GM18498 (cell line): ENCODE measurements around the gene CA5A.
"Not testable (repeated sequence)": the region's sequence is repeated elsewhere in the genome, so short reads cannot be mapped to it uniquely, and the experiment has no call there.

ENCODE experiments used
- ATAC-seq: cut with Tn5 transposase; IDR thresholded peaks from one replicate; pipeline ENCODE4 v1.9.1; 2021; ENCODE audit warnings: mild to moderate bottlenecking, moderate library complexity; ENCODE audit not compliant: unreplicated experiment

The CA5A gene

DNA sequence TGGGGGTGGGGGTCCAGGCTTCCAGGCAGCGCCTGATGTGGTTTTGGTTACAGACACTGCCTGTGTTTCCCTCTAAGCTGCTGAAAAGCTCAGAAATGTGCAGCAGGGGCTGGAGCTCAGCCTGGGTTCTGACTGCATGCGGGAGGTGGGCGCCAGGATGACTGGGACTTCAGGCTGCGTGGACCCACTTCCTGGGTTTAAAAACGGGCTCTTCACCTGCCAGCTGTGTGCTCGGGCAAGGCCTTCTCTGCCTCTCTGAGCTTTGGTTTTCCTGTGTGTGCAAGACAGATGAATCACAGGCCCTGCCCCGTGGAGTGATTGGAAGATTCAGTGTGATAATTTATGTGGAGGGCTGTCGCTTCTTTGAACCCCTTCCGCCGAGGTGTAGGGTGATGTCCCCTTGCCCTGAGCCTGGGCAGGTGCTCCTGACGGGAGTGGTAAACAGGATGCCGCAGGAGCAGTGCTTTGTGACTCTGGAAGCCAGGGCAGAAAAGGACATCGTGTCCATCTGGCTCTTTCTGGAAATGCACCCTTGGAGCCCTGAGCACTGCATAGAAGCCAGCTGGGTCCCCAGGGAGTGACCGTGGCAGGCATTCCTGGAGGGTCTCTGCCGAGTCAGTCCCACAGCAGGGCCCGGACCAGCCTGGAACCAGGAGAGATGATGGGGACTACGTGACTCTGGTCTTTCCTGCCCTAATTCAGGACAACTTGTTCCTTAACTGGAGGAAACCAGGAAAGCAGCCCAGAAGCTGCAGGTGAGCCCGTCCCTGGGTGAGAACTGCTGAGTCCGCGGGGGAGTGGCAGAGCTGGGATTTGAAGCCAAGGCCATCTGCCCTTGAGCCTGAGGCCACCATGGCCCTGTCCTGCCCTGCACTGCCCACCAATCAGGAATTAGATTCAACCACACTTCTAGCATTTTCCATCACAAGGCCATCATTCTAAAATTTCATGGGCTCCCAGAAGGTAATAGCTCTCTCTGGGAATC lies 38.5 kb downstream of the CA5A start:
- ATAC-seq = no peak

DNA sequence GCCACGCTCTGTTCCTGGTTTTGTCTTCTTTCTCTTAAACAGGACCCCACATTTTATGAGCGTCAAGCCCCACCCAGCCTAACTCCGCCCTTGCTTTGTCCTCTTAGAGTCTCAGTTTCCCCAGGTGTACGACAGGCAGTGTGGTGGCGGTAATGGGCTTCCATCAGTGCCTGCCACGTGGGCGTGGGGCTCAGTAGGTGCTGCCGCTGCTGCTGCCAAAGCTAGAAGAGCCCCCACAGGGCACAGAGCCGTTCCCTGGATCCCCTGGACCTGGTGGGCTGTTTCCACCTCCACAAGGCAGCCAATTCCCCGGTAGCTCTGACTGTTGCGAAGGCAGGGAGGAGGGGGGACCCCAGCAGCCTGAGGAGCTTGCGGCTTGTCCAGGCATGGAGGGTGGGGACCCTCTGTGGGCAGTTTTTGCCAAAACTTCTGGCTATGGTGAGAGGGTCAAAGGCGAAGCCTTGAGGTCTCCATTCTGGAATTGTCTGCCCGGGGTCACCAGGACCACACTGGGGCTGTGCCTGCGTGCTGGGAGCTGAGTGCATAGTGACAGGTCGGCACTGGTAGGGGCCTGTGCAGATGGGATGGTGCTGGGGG lies 39.3 kb downstream of the CA5A start:
- ATAC-seq = not testable (repeated sequence)

DNA sequence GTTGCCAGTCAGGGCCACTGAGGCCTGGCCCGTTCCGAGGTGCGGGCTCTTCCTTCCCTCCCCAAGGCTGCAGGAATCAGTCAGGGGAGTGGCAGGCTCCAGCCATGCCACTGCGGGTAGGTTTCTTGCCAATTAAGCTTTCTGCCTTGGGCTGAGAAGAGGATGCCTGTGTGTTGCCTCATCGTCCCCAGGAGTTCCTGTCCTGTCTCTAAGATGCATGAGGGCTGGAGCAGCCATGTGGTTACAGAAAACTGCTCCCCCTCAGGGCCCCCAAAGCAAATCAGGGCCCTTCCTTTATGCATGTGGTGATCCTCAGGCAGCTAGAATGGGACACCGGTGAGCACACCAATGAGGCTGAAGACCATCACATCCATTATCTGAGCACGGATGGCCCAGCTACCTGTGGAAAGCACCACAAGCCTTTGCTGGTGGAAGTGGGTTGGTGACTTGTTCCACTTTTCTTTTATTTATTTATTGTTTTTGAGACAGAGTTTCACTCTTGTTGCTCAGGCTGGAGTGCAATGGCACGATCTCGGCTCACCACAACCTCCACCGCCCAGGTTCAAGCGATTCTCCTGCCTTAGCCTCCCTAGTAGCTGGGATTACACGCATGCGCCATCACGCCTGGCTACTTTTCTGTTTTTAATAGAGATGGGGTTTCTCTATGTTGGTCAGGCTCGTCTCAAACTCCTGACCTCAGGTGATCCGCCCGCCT lies 40.0 kb downstream of the CA5A start:
- not testable (repeated sequence) for ATAC-seq

DNA sequence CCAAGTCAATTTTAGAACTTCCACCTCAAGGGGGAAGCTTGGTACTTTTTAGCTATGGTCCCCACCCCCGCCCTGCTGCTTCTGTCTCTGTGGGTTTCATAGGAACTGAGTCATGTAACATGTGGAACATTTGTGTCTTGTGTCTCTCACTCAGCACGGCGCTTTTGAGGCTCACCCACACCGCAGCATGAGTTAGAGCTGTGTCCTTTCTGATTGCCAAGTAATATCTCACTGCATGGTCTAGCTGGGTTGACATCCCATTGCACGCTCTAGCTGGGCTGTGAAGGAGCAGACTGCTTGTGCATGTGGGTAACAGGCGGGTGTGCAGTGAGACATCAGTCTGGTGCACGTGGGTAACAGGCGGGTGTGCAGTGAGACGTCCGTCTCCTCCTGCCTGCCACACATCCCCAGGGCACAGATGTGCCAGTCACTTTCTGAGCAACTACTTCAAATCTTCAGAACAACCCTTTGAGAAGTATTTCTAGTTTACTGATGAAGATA lies 40.6 kb downstream of the CA5A start:
- ATAC-seq = no peak

DNA sequence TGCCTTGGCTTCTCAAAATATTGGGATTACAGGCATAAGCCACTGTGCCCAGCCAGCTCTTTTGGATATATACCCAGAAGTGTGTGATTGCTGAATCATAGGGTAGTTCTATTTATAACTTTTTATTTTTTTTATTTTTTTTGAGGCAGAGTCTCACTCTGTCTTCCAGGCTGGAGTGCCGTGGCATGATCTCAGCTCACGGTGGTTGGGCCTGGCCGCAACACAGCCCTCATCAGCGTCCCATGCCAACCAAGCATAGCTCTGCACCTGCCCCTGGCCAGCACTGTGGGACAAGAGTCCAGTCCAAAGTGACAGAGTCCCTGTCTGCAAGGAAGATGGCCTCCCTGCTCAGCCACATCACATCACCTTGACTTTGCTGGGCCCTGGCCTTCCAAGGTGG lies 42.3 kb downstream of the CA5A start:
- ATAC-seq = not testable (repeated sequence)

DNA sequence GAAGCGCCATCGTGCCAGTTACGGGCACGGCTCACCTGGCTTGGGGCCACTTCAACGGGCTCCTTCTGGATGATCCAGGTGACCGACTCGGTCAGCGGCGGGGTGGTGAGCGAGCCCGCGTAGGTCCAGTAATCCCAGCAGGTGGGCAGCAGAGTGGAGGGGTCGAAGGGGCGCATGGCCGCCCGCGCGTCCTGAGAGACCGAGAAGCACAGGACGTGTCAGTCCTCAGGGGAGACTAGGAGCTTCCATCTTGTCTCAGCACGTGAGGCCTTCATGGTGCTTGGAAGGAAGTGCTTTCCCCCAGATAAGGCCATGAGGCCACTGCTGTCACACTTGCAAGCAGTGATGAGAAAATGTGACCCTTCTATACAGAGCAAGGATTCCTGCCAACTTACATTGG lies 44.6 kb downstream of the CA5A start:
- ATAC-seq = no peak

DNA sequence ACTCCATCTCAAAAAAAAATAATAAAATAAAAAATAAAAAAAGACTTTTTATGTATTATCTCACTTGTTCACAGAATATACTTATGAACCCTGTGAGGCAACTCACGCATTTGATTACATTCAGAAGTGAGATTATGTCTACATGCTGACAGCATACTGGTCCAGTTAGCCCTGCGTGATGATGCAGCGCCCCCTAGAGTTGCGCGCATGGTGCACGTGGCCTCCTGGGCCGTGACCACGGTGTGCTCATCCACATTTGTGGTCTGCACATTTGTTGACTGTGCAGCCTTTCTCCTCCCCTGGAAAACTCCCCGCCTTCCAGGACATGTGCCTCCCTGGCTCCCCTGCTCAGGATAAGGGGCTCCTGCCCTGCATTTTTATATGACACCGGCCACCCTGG lies 46.6 kb downstream of the CA5A start:
- ATAC-seq = not testable (repeated sequence)

DNA sequence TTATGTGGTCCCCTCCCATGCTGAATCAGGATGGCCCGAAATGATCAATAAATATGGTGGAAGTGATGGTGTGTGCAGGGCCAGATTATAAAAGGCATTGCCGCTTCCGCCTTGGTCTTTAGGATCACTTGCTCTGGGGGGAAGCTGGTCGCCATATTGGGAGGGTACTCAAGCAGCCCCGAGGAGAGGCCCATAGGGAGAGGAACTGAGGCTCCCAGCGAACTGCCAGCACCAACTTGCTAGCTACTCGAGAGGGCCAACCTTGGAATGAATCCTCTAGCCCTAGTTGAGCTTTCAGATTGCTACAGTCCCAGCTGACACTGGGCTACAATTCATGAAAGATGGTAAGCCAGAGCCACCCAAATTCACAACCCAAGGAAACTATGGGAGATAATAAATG lies 48.0 kb downstream of the CA5A start:
- not testable (repeated sequence) for ATAC-seq

DNA sequence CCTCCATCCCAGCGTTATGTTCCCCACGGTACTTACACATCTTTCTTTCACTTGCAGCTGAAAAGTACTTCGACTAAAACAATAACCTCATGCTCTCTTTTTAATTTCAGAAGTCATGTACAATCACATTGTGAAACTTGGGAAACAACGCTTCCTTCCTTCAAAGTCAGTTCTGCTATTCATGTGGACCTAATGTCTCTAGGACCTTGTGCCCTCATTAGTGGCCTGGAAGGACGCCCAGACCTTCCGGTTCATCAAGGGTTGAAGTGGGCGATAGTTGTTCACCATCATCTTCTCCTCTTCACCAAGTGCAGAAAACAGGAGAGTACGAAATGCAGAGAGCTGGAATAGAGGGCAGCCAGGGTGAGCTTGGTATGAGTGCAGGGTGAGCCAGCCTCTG lies 48.4 kb downstream of the CA5A start:
- ATAC-seq = not testable (repeated sequence)

DNA sequence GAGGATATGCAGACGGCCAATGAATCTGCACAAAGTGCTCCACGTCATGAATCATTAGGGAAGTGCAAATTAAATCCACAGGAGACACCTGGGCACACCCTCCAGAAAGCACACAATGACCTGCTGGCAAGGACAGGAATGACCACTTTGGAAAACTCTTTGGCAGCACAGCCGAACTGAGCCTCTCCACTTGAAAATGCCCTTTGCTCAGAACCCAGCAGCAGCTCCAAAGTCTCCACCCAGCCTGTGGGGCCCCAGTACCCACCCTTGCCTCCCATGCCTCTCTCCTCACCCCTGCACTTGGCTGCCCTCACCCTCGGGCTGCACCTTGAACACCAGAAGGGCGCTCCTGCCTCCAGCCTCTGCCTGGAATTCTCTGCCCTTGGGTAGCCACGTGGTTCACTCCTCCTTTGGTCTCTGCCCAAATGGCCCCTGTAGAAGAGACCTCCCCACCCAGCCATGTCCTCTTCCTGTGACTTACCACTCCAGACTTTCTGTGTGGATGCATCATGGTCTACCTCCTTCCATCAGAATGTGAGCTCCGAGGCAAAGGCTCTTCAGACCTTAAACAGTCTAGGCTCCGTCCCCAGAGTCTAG lies 50.9 kb downstream of the CA5A start:
- not testable (repeated sequence) for ATAC-seq

DNA sequence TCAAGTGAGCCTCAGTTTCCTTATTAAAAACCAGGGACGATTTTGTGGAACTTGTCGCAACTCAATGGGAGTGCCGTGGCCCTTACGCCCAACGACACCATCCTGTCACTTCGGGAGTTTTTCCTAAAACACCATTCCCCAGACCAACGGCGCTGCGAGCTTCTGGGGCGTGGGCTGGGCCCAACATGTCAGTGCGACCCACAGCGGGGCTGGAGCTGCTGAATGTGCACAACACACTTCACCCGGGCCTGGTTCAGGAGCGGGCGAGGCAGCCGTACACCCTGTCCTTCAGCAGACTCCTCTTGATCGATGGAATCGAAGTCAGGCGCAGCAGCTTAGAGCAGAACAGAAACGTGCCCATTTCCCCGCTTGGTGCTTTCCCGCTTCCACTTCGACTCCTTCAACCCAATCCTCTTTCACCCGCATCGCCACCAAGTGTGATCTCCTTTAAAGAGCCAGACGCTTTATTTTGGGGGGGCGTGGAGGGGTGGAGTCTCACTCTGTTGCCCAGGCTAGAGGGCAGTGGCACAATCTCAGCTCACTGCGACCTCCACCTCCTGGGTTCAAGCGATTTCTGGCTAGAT lies 53.8 kb downstream of the CA5A start:
- no peak for ATAC-seq

DNA sequence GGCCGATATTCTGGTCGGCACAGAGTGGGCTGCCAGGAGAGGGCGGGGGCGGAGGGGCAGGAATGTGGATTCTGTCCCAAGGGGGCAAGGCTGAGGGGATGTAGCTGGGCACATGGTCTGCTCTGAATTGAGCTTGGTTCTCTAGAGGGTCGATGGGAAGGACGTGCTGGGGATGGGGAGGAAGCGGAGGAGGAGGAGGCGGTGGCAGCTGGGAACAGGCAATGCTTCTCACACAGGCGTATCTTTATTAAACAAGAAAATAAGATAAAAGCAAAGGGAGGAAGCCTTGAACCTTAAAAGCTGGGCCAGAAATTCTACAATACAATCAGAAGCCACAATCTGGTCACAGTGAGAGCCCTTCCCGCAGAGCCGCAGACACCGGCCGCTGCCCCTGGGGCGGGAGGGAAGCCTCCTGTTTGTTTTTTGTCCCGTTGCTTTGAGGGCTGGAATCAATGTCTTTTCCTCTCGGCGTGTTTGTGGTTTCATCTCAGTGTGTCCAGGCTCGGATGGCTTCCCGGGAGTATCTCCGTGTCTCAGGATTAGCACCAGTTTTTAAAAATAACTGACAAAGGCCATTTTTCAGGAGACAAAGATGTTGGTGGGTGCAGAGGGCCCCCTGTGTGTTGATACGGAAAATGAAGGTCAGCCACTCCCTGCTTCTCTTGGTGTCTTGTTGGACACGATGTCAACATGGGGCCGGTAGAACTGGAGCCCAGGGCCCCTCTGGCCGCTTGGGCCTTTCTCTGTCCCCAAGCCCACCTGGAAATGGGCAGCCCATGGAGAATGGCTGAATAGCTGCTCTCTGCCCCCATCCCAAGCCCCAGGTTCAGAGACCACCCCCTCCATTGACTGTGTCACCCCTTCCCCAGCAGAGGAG lies 54.8 kb downstream of the CA5A start:
- ATAC-seq = no peak

DNA sequence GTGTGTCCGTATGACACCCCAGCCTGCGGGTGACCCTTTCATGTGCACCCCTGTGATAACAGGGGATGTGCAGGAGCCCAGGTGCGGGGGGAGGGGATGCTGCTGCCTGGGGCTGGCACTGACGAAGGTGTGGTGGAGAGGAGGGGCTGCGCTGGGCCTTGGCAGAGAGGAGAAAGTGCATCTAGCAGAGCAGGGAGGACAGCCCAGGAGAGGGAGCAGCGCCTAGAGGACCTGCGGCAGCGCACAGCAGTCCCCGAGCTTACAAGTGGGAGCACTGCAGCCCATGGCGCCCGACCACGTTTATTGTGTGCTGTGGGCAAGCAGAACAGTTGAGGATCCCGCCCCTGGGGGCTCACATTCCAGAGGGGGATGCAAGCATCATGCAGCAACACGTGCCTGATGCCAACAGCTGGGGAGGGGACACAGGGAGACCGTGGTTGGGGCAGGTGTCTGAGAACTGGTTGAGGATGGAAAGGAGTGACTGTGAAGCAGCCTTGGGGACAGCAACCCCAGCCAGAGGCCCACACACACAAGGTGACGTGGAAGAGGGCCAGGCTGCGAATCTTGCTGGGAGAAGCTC lies 56.1 kb downstream of the CA5A start:
- no peak for ATAC-seq

DNA sequence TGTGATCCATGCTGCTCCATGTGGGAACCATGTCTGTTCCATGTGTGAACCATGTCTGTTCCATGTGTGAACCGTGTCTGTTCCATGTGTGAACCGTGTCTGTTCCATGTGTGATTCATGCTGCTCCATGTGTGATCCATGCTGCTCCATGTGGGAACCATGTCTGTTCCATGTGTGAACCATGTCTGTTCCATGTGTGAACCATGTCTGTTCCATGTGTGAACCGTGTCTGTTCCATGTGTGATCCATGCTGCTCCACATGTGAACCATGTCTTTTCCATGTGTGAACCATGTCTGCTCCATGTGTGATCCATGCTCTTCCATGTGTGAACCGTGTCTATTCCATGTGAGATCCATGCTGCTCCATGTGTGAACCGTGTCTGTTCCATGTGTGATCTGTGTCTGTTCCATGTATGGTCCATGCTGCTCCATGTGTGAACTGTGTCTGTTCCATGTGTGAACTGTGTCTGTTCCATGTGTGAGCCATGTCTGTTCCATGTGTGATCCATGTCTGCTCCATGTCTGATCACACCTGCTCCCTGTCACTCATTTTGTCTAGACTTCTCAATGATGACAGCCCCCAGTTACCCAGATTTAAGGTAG lies 56.8 kb downstream of the CA5A start:
- ATAC-seq = not testable (repeated sequence)

DNA sequence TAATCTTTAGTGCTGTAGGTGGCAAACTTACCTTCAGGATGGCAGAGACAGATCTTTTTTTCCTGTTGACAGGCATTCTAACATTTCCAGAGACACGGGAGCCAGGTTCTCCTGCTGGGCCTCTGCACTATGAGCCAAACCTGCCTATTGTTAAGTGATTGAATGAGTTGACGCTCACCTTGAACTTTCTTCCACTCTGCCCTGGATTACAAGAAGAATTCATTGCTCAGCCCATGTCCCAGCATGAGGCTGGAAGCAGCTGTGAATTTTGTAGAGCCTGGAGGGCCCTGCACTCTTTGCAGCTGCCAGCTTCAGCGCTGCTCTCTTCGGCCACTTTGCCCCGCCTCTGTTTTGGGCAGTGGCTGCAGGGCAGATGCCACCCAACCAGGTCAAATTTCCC lies 57.6 kb downstream of the CA5A start:
- no peak for ATAC-seq

DNA sequence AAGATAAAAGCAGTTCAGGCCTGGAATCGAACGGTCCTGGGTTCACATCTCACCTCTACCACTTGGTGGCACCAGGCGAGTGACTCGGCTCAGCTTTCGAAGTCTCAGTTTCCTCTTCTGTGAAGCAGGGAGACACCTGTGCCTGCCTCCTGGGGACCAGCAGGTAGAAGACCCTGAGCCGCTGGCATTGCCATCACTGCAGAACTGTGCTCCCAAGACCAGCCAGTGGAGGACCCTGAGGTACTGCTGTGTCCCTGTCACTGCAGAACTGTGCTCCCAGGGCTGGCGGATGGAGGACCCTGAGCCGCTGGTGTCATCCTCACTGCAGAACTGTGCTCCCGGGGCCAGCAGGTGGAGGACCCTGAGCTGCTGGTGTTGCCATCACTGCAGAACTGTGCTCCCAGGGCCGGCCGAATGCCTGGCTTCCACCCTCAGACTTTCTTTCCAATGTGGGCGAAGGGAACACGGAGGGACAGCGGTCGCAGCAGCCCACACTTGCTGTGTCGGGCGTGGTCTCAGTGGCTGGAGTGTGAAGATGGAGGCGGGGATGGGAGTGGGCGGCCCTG lies 58.3 kb downstream of the CA5A start:
- no peak for ATAC-seq

DNA sequence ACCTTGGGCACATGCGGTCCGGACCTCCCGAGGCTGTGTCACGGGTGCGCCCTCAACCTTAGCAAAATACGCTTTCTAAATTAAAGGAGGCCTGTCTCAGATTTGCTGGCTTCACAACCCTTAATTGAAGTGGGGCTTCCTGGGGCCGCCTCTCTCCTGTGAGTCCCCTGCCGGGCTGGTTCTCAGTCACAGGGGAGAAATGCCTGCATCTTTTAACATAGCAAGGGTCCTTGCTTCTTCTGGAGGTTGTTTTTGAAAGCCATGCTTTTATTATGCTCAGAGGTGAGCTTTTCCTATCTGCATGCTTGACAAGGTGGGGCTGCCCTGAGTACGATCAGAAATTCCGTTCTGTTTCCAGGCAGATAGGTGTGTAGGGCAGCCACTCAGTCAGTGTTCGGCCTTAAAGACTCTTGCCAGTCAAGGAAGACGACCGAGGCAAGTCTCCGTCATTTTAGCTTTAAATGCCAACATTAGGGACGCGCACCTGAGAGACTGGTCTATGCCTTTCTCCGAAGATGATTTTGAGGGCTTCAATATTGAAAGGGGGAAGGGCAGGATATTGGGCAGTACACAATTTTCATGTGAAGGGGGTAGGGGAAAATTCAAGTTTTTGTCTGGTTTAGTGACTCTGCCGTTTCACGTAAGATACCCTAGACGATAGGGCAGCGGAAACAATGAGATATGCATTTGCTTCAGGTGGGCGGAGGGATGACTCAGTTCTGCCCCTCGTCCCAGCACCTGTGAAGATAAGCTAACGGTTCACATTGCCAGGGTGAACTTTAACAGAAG lies 61.5 kb downstream of the CA5A start:
- ATAC-seq = no peak
